Ascending aorta (tissue), 2 donors: ENCODE results near the gene DOCK6. TPM values are rescaled to one million over a fixed set of nuclear protein-coding genes. Genes with fewer than 3 reads are reported as not detected.
A peak's percentile ranks its signal among the peaks of the same experiment; 100 is the strongest.
"Not testable (repeated sequence)": the region's sequence is repeated elsewhere in the genome, so short reads cannot be mapped to it uniquely, and the experiment has no call there.

ENCODE experiments used
- DNase-seq, 2 donors: peaks; one replicate each; pipeline ENCODE4 v3.0.0-alpha.2; 2019; ENCODE audit warnings: low spot score in 2 of 2
- H3K27ac ChIP-seq, 2 donors: fragments of 200-600 bp; sonication (generic); one replicate each; pipeline ENCODE4 v1.5.1; 2016 to 2017; ENCODE audit warnings: mild to moderate bottlenecking in 1 of 2
- H3K27me3 ChIP-seq: fragments of 200-600 bp; sonication (generic); one replicate; pipeline ENCODE4 v1.5.1; 2017
- H3K36me3 ChIP-seq, 2 donors: fragments of 200-600 bp; sonication (generic); one replicate each; pipeline ENCODE4 v1.5.1; 2016
- H3K4me1 ChIP-seq, 2 donors: fragments of 200-600 bp; sonication (generic); one replicate each; pipeline ENCODE4 v1.5.1; 2016 to 2017; ENCODE audit warnings: mild to moderate bottlenecking in 1 of 2
- H3K4me3 ChIP-seq, 2 donors: fragments of 200-600 bp; sonication (generic); one replicate each; pipeline ENCODE4 v1.5.1; 2016 to 2017; ENCODE audit warnings: mild to moderate bottlenecking in 1 of 2
- H3K9me3 ChIP-seq, 2 donors: fragments of 200-600 bp; sonication (generic); one replicate each; pipeline ENCODE4 v1.5.1; 2016
- CTCF ChIP-seq, 3 experiments: fragments of 200-600 bp in 2 of 3; fragments of 450-650 bp in 1 of 3; sonication (generic) in 2 of 3; IDR thresholded peaks; one replicate each; pipeline ENCODE4 v1.5.1; 2016 to 2019; ENCODE audit warnings: antibody characterized with exemption in 3 of 3, mild to moderate bottlenecking in 1 of 3, moderate library complexity in 1 of 3
- intact Hi-C: fragments of 100-400 bp; cut with DNase I; formaldehyde crosslinking; loops from one replicate; pipeline ENCODE4 v1.15.1; 2023
- total RNA-seq: library from RNA; depleted of rRNA; stranded (reverse); fragments of >200 nt; gene quantifications from one replicate; pipeline ENCODE4 v1.1.0, GENCODE V29; 2016

DOCK6 gene
- total RNA-seq, 1 donor from 2014 or later: 140 TPM

- no peaks in the 10 kb centered on the region for H3K27me3 ChIP-seq
- TF ChIP-seq CTCF (IDR thresholded peaks at IDR 0.05): no peak
- H3K9me3 ChIP-seq: no peaks in the 10 kb centered on the region
- H3K4me3 ChIP-seq: peak overlapping the region in 1 of 2 donors; percentile 37
- H3K36me3 ChIP-seq: peaks cover 46 to 61% of the 10 kb centered on the region in 2 donors
- H3K27ac ChIP-seq: peak overlapping the region; percentile 82 to 83
- H3K4me1 ChIP-seq: peaks cover 21 to 46% of the 10 kb centered on the region in 2 donors
- DNase-seq: no peak
- intact Hi-C loops: no loop called here
Measured at GRCh38 chr19:11180346-11180745, 82.0 kb downstream of the DOCK6 start.

- Histone ChIP-seq H3K9me3 (no peaks in the 10 kb centered on the region), H3K4me1 (peaks cover 17 to 40% of the 10 kb centered on the region in 2 donors), H3K36me3 (peaks cover 50 to 59% of the 10 kb centered on the region in 2 donors), H3K27me3 (no peaks in the 10 kb centered on the region), H3K27ac (peak overlapping the region; percentile 82 to 83), H3K4me3 (peak overlapping the region in 1 of 2 donors; percentile 37)
- no peak for DNase-seq
- intact Hi-C loops: no loop called here
- no peak for TF ChIP-seq CTCF (IDR thresholded peaks at IDR 0.05)
Measured at GRCh38 chr19:11179716-11180297, 82.5 kb downstream of the DOCK6 start.

- H3K4me1 ChIP-seq: peaks cover 15 to 33% of the 10 kb centered on the region in 2 donors
- peak overlapping the region; percentile 82 to 83 for H3K27ac ChIP-seq
- H3K4me3 ChIP-seq, H3K9me3 ChIP-seq, H3K27me3 ChIP-seq, intact Hi-C loops, DNase-seq: not testable (repeated sequence)
- peaks cover 57 to 64% of the 10 kb centered on the region in 2 donors for H3K36me3 ChIP-seq
Measured at GRCh38 chr19:11179145-11179465, 83.2 kb downstream of the DOCK6 start.

- Histone ChIP-seq H3K4me1 (peaks cover 15 to 31% of the 10 kb centered on the region in 2 donors), H3K27me3 (no peaks in the 10 kb centered on the region), H3K36me3 (peaks cover 67 to 69% of the 10 kb centered on the region in 2 donors), H3K27ac (peak overlapping the region; percentile 82 to 83), H3K9me3 (no peaks in the 10 kb centered on the region), H3K4me3 (no peak overlapping the region)
- TF ChIP-seq CTCF (IDR thresholded peaks at IDR 0.05): no peak
- DNase-seq: no peak
- intact Hi-C loops: no loop called here
Measured at GRCh38 chr19:11177592-11177991, 84.7 kb downstream of the DOCK6 start.

GRCh38 chr19:11176466-11177193 lies 85.7 kb downstream of the DOCK6 start:
- Histone ChIP-seq H3K4me1 (peaks cover 15 to 31% of the 10 kb centered on the region in 2 donors), H3K4me3 (no peak overlapping the region), H3K27me3 (no peaks in the 10 kb centered on the region), H3K36me3 (peaks cover 71 to 73% of the 10 kb centered on the region in 2 donors), H3K27ac (peak overlapping the region; percentile 12 to 82), H3K9me3 (no peaks in the 10 kb centered on the region)
- no peak for DNase-seq
- intact Hi-C loops: no loop called here
- TF ChIP-seq CTCF (IDR thresholded peaks at IDR 0.05): no peak

GRCh38 chr19:11175920-11176319 lies 86.4 kb downstream of the DOCK6 start:
- Histone ChIP-seq H3K9me3 (no peaks in the 10 kb centered on the region), H3K4me3 (no peak overlapping the region), H3K36me3 (peaks cover 71 to 74% of the 10 kb centered on the region in 2 donors), H3K27me3 (no peaks in the 10 kb centered on the region), H3K27ac (peak overlapping the region; percentile 33 to 42), H3K4me1 (peaks cover 11 to 33% of the 10 kb centered on the region in 2 donors)
- no peak for DNase-seq
- intact Hi-C loops: no loop called here
- no peak for TF ChIP-seq CTCF (IDR thresholded peaks at IDR 0.05)
